Measurements from ENCODE around the gene KCTD2. TPM values are rescaled to one million over a fixed set of nuclear protein-coding genes. Genes with fewer than 3 reads are reported as not detected.
"Not testable (repeated sequence)": the region's sequence is repeated elsewhere in the genome, so short reads cannot be mapped to it uniquely, and the experiment has no call there.

The KCTD2 gene
- total and polyA plus RNA-seq, 4 donors, result 15.1 to 22.3 (median 19.4) TPM

DNA sequence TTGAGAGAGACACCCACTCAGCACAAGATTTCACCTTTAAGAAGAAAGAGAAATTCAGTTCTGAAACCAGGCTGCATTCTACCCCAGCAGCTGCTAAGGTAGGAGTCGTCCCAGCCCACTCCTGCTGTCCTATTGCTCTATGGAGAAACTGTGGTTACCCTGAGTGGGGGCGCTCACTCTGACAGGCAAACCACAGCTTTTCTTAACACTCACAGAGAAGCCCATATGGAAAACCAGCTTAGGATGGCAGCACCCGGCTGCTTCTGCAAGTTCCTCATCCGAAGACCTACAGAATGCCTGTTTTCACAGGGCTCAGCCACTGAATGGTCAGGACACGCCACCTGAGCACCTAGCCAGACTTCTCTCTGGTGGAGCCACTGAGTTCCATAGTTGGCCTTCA lies 7.8 kb upstream of the KCTD2 start:
- ATAC-seq (ENCODE audit: insufficient read depth, low FRiP score) (no peak), DNase-seq (no peak)
- Histone ChIP-seq H3K27me3 (ENCODE audit: control insufficient read depth in 3 of 3, insufficient read depth in 3 of 3, low read length in 2 of 3) (no peaks in the 10 kb centered on the region), H3K4me1 (ENCODE audit: control insufficient read depth in 5 of 5, insufficient read depth in 5 of 5, low read length in 5 of 5) (peaks cover 0 to 6% (median 0%) of the 10 kb centered on the region in 5 donors), H3K27ac (ENCODE audit: low read depth in 1 of 2, low read length in 1 of 2) (no peak overlapping the region), H3K4me3 (no peak overlapping the region), H3K9me3 (ENCODE audit: control insufficient read depth in 4 of 4, insufficient read depth in 3 of 4, low read length in 3 of 4) (no peaks in the 10 kb centered on the region), H3K9ac (ENCODE audit: insufficient read depth in 1 of 2, low read length in 2 of 2) (no peak overlapping the region), H3K36me3 (ENCODE audit: control insufficient read depth in 4 of 4, insufficient read depth in 4 of 4, low read length in 4 of 4) (peaks cover 19 to 29% (median 24%) of the 10 kb centered on the region in 4 donors)
- WGBS, 2 donors, result 39 to 72% methylated on average over 5 of the region's 5 CpGs
- TF ChIP-seq, protein P1, sequence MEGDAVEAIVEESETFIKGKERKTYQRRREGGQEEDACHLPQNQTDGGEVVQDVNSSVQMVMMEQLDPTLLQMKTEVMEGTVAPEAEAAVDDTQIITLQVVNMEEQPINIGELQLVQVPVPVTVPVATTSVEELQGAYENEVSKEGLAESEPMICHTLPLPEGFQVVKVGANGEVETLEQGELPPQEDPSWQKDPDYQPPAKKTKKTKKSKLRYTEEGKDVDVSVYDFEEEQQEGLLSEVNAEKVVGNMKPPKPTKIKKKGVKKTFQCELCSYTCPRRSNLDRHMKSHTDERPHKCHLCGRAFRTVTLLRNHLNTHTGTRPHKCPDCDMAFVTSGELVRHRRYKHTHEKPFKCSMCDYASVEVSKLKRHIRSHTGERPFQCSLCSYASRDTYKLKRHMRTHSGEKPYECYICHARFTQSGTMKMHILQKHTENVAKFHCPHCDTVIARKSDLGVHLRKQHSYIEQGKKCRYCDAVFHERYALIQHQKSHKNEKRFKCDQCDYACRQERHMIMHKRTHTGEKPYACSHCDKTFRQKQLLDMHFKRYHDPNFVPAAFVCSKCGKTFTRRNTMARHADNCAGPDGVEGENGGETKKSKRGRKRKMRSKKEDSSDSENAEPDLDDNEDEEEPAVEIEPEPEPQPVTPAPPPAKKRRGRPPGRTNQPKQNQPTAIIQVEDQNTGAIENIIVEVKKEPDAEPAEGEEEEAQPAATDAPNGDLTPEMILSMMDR (IDR thresholded peaks at IDR 0.05; ENCODE audit: control extremely low read depth, extremely low read depth), result no peak

DNA sequence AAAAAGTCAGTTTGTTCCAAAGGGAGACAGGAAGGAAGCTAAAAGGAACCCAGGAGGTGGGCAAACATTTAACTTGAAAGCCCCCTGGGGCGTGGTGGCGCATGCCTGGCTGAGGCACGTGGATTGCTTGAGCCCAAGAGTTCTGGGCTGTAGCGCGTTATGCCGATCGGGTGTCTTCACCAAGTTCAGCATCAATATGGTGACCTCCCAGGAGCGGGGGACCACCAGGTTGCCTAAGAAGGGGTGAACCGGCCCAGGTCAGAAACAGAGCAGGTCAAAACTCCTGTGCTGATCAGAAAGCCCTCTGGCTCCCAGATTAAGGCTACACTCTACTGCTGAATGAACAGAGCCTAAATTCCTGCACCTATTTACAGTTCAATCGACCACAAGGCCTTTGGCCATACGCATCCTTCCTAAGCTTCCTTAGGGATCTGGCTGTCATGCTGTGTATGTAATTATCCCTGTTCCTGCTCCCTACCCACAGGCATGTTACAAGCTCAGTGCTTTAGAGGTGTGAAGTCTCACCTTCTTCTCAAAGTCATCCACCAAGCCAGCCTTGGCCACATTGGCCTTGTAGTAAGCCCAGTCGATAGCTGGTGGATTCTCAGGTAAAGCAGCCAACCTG lies 5.3 kb upstream of the KCTD2 start:
- ATAC-seq (ENCODE audit: insufficient read depth, low FRiP score), result no peak
- no peak for DNase-seq
- H3K27me3 ChIP-seq (ENCODE audit: control insufficient read depth in 3 of 3, insufficient read depth in 3 of 3, low read length in 2 of 3), result no peaks in the 10 kb centered on the region
- no peak overlapping the region for H3K27ac ChIP-seq (ENCODE audit: low read depth in 1 of 2, low read length in 1 of 2)
- no peaks in the 10 kb centered on the region for H3K9me3 ChIP-seq (ENCODE audit: control insufficient read depth in 4 of 4, insufficient read depth in 3 of 4, low read length in 3 of 4)
- no peak overlapping the region for H3K9ac ChIP-seq (ENCODE audit: insufficient read depth in 1 of 2, low read length in 2 of 2)
- TF ChIP-seq, protein P1 (IDR thresholded peaks at IDR 0.05; ENCODE audit: control extremely low read depth, extremely low read depth), result no peak
- H3K36me3 ChIP-seq (ENCODE audit: control insufficient read depth in 4 of 4, insufficient read depth in 4 of 4, low read length in 4 of 4), result peaks cover 19 to 29% (median 25%) of the 10 kb centered on the region in 4 donors
- H3K4me3 ChIP-seq, result no peak overlapping the region
- WGBS, 2 donors, result 82 to 89% methylated on average over 12 of the region's 12 CpGs
- H3K4me1 ChIP-seq (ENCODE audit: control insufficient read depth in 5 of 5, insufficient read depth in 5 of 5, low read length in 5 of 5), result peaks cover 0 to 6% (median 2%) of the 10 kb centered on the region in 5 donors

DNA sequence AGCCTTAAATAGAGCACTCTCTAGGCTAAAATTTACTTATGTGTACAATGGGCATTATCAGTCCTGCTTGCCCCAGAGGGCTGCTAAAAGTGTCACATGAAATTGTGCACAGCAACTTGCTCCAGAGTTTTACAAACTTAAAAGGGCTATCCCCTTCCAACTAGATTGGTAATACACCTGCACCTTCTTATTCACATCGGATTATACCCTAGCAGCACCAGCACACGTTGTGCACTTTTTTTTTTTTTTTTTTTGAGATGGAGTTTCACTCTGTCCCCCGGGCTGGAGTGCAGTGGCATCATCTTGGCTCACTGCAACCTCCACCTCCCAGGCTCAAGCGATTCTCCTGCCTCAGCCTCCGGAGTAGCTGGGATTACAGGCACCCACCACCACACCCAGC lies 3.2 kb upstream of the KCTD2 start:
- WGBS, 2 donors, result 80 to 83% methylated on average over 5 of the region's 5 CpGs
- H3K27ac ChIP-seq (ENCODE audit: low read depth in 1 of 2, low read length in 1 of 2); DNase-seq: not testable (repeated sequence)

DNA sequence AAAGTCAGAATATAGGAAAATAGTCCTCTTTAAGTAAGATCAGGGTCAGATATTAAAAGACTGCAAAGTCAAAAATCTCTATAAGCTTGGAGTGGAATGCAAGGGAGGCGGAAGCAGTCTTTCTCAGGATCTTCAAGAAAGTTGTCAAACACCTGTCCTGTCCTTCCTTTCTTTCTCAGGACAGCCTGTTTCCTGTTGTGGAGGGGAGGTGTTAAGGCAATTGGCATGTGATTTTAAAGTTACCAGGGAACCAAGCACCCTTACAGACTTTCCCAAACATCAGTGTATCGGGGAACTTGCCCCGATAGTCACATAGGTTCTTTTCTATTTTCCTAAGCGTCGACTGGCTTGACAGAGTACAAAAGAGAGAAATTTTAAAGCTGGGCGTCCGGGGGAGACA lies 2.3 kb upstream of the KCTD2 start:
- no peak overlapping the region for H3K27ac ChIP-seq (ENCODE audit: low read depth in 1 of 2, low read length in 1 of 2)
- peaks cover 10 to 20% (median 18%) of the 10 kb centered on the region in 4 donors for H3K36me3 ChIP-seq (ENCODE audit: control insufficient read depth in 4 of 4, insufficient read depth in 4 of 4, low read length in 4 of 4)
- ATAC-seq (ENCODE audit: insufficient read depth, low FRiP score) (no peak), DNase-seq (no peak)
- WGBS, 2 donors, result 86 to 87% methylated on average over 7 of the region's 7 CpGs
- H3K9ac ChIP-seq (ENCODE audit: insufficient read depth in 1 of 2, low read length in 2 of 2), result no peak overlapping the region
- no peak overlapping the region for H3K4me3 ChIP-seq
- no peaks in the 10 kb centered on the region for H3K27me3 ChIP-seq (ENCODE audit: control insufficient read depth in 3 of 3, insufficient read depth in 3 of 3, low read length in 2 of 3)
- H3K4me1 ChIP-seq (ENCODE audit: control insufficient read depth in 5 of 5, insufficient read depth in 5 of 5, low read length in 5 of 5), result peaks cover 0 to 18% (median 3%) of the 10 kb centered on the region in 5 donors
- no peaks in the 10 kb centered on the region for H3K9me3 ChIP-seq (ENCODE audit: control insufficient read depth in 4 of 4, insufficient read depth in 3 of 4, low read length in 3 of 4)
- TF ChIP-seq, protein P1 (IDR thresholded peaks at IDR 0.05; ENCODE audit: control extremely low read depth, extremely low read depth), result no peak

More for the DNA sequence above, 3.2 kb upstream of the KCTD2 start:
- H3K27me3 ChIP-seq (ENCODE audit: control insufficient read depth in 3 of 3, insufficient read depth in 3 of 3, low read length in 2 of 3); ATAC-seq (ENCODE audit: insufficient read depth, low FRiP score); H3K9ac ChIP-seq (ENCODE audit: insufficient read depth in 1 of 2, low read length in 2 of 2); H3K4me3 ChIP-seq; H3K9me3 ChIP-seq (ENCODE audit: control insufficient read depth in 4 of 4, insufficient read depth in 3 of 4, low read length in 3 of 4): not testable (repeated sequence)
- Histone ChIP-seq H3K4me1 (ENCODE audit: control insufficient read depth in 5 of 5, insufficient read depth in 5 of 5, low read length in 5 of 5) (peaks cover 0 to 17% (median 3%) of the 10 kb centered on the region in 5 donors), H3K36me3 (ENCODE audit: control insufficient read depth in 4 of 4, insufficient read depth in 4 of 4, low read length in 4 of 4) (peaks cover 14 to 25% (median 22%) of the 10 kb centered on the region in 4 donors)

DNA sequence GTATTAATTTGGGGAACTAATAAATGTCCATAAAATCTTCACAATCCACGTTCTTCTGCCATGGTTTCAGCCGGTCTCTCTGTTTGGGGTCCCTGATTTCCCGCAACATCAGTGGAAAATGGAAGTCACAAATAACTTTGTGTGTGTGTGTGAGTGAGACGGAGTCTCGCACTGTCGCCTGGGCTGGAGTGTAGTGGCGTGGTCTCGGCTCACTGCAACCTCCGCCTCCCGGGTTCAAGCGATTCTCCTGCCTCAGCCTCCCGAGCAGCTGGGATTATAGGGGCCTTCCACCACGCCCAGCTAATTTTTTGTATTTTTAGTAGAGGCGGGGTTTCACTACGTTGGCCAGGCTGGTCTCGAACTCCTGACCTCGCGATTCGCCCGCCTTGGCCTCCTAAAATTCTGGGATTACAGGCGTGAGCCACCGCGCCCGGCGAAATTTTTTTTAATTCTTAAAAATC lies 1.0 kb upstream of the KCTD2 start:
- not testable (repeated sequence) for H3K9me3 ChIP-seq (ENCODE audit: control insufficient read depth in 4 of 4, insufficient read depth in 3 of 4, low read length in 3 of 4); ATAC-seq (ENCODE audit: insufficient read depth, low FRiP score); DNase-seq; H3K27me3 ChIP-seq (ENCODE audit: control insufficient read depth in 3 of 3, insufficient read depth in 3 of 3, low read length in 2 of 3)
- peaks cover 5 to 15% (median 9%) of the 10 kb centered on the region in 4 donors for H3K36me3 ChIP-seq (ENCODE audit: control insufficient read depth in 4 of 4, insufficient read depth in 4 of 4, low read length in 4 of 4)
- H3K9ac ChIP-seq (ENCODE audit: insufficient read depth in 1 of 2, low read length in 2 of 2), result peak overlapping the region in 1 of 2 donors; percentile 71
- WGBS, 2 donors, result 19 to 22% methylated on average over 25 of the region's 25 CpGs
- H3K4me3 ChIP-seq, result peak overlapping the region; percentile 87
- H3K27ac ChIP-seq (ENCODE audit: low read depth in 1 of 2, low read length in 1 of 2), result peak overlapping the region; percentile 98 to 99
- H3K4me1 ChIP-seq (ENCODE audit: control insufficient read depth in 5 of 5, insufficient read depth in 5 of 5, low read length in 5 of 5), result peaks cover 0 to 18% (median 3%) of the 10 kb centered on the region in 5 donors

Measured in lung (tissue), 12 donors.